GM23338 (cell line): ENCODE measurements around the gene CSTB. TPM values are rescaled to one million over a fixed set of nuclear protein-coding genes. Genes with fewer than 3 reads are reported as not detected.

Experiments used
- ATAC-seq: fragments of 200-7000 bp; cut with Tn5 transposase; 3 replicates; pipeline ENCODE4 v1.9.1; 2020
- DNase-seq: peaks from one replicate; pipeline ENCODE4 v3.0.0-alpha.2; 2015; ENCODE audit warnings: low spot score
- H2AFZ ChIP-seq: fragments of 200-600 bp; sonication (generic); 2 replicates; pipeline ENCODE4 v1.8.0; 2016; ENCODE audit warnings: antibody characterized with exemption, mild to moderate bottlenecking, moderate library complexity
- H3F3A ChIP-seq: fragments of 200-600 bp; sonication (generic); replicated peaks from 2 replicates; pipeline ENCODE4 v1.8.0; 2017; ENCODE audit warnings: antibody characterized with exemption, mixed run types, low read depth
- H3K27ac ChIP-seq: fragments of 200-600 bp; sonication (generic); 2 replicates; pipeline ENCODE4 v1.6.1; 2016; ENCODE audit warnings: low read depth
- H3K27me3 ChIP-seq: fragments of 200-600 bp; sonication (generic); 2 replicates; pipeline ENCODE4 v1.8.0; 2016; ENCODE audit warnings: mild to moderate bottlenecking, mixed run types, moderate library complexity; ENCODE audit not compliant: insufficient read depth
- H3K36me3 ChIP-seq: fragments of 200-600 bp; sonication (generic); 2 replicates; pipeline ENCODE4 v1.8.0; 2016; ENCODE audit warnings: mild to moderate bottlenecking; ENCODE audit not compliant: insufficient read depth
- H3K4me1 ChIP-seq: fragments of 200-600 bp; sonication (generic); 2 replicates; pipeline ENCODE4 v1.8.0; 2016; ENCODE audit warnings: mild to moderate bottlenecking, moderate library complexity; ENCODE audit not compliant: insufficient read depth
- H3K4me2 ChIP-seq: fragments of 200-600 bp; sonication (generic); 2 replicates; pipeline ENCODE4 v1.7.1; 2017; ENCODE audit warnings: mixed run types
- H3K4me3 ChIP-seq: fragments of 200-600 bp; sonication (generic); 2 replicates; pipeline ENCODE4 v1.6.1; 2016; ENCODE audit warnings: mixed run types
- H3K79me2 ChIP-seq: fragments of 200-600 bp; sonication (generic); replicated peaks from 2 replicates; pipeline ENCODE4 v1.8.0; 2017; ENCODE audit warnings: mild to moderate bottlenecking; ENCODE audit not compliant: insufficient read depth
- H3K9me2 ChIP-seq: fragments of 200-600 bp; sonication (generic); 2 replicates; pipeline ENCODE4 v1.8.0; 2017; ENCODE audit not compliant: insufficient read depth
- H4K20me1 ChIP-seq: fragments of 200-600 bp; sonication (generic); replicated peaks from 2 replicates; pipeline ENCODE4 v1.8.0; 2017; ENCODE audit warnings: mild to moderate bottlenecking; ENCODE audit not compliant: insufficient read depth
- H3K27ac Mint-ChIP-seq: 2 replicates; pipeline ENCODE4 v1.8.0; 2020; ENCODE audit warnings: inconsistent platforms, mild to moderate bottlenecking, moderate library complexity, mixed read lengths
- H3K27me3 Mint-ChIP-seq: 3 replicates; pipeline ENCODE4 v1.8.0; 2022; ENCODE audit warnings: low read depth, mild to moderate bottlenecking, moderate library complexity, mixed read lengths, inconsistent platforms; ENCODE audit not compliant: insufficient read depth, poor library complexity
- H3K36me3 Mint-ChIP-seq: 3 replicates; pipeline ENCODE4 v1.8.0; 2021; ENCODE audit warnings: low read depth, mild to moderate bottlenecking, inconsistent platforms, moderate library complexity, mixed read lengths
- H3K4me1 Mint-ChIP-seq: 3 replicates; pipeline ENCODE4 v1.8.0; 2020; ENCODE audit warnings: mild to moderate bottlenecking, inconsistent platforms, mixed read lengths
- H3K4me3 Mint-ChIP-seq: 3 replicates; pipeline ENCODE4 v1.8.0; 2021; ENCODE audit warnings: moderate library complexity, mild to moderate bottlenecking, inconsistent platforms, mixed read lengths
- H3K9me3 Mint-ChIP-seq: 3 replicates; pipeline ENCODE4 v1.8.0; 2020; ENCODE audit warnings: moderate library complexity, mild to moderate bottlenecking, inconsistent platforms, mixed read lengths
- CREB1 ChIP-seq: fragments of 250-450 bp; sonication (Bioruptor Pico); IDR thresholded peaks from 2 replicates; pipeline ENCODE4 v1.5.0; 2020; ENCODE audit warnings: low read depth, mild to moderate bottlenecking, moderate library complexity
- CTCF ChIP-seq, 2 experiments: fragments of 200-600 bp in 1 of 2; sonication (generic) in 1 of 2; conservative IDR thresholded peaks; 2 replicates each; pipeline versions ENCODE4 v1.5.1 to v1.6.1; 2016 to 2017; ENCODE audit warnings: antibody characterized with exemption in 2 of 2, low read depth in 2 of 2, mild to moderate bottlenecking in 2 of 2, moderate library complexity in 1 of 2
- ETS1 ChIP-seq: IDR thresholded peaks from 2 replicates; pipeline ENCODE4 v1.6.1; 2016; ENCODE audit warnings: antibody characterized with exemption
- EZH2 ChIP-seq: fragments of 200-600 bp; sonication (generic); IDR thresholded peaks from one replicate; pipeline ENCODE4 v1.8.0; 2017; ENCODE audit warnings: antibody characterized with exemption, mild to moderate bottlenecking, low read depth; ENCODE audit not compliant: unreplicated experiment
- EZH2phosphoT487 ChIP-seq: fragments of 200-600 bp; sonication (generic); IDR thresholded peaks from one replicate; pipeline ENCODE4 v1.8.1; 2018; ENCODE audit warnings: antibody characterized with exemption; ENCODE audit not compliant: unreplicated experiment
- JUNB ChIP-seq: IDR thresholded peaks from one replicate; pipeline ENCODE4 v1.6.1; 2016; ENCODE audit warnings: antibody characterized with exemption; ENCODE audit not compliant: unreplicated experiment
- NANOG ChIP-seq: IDR thresholded peaks from 2 replicates; pipeline ENCODE4 v1.6.1; 2016; ENCODE audit warnings: antibody characterized with exemption, borderline replicate concordance
- POLR2AphosphoS5 ChIP-seq: IDR thresholded peaks from 2 replicates; pipeline ENCODE4 v1.6.1; 2016; ENCODE audit warnings: antibody characterized with exemption, low read depth
- REST ChIP-seq: IDR thresholded peaks from one replicate; pipeline ENCODE4 v1.6.1; 2018; ENCODE audit warnings: antibody characterized with exemption; ENCODE audit not compliant: unreplicated experiment
- STAT1 ChIP-seq: IDR thresholded peaks from one replicate; pipeline ENCODE4 v1.6.1; 2016; ENCODE audit warnings: antibody characterized with exemption; ENCODE audit not compliant: unreplicated experiment
- ZNF114 ChIP-seq: fragments of 250-450 bp; sonication (Bioruptor Pico); IDR thresholded peaks from 2 replicates; pipeline ENCODE4 v1.5.0; 2020; ENCODE audit warnings: mild to moderate bottlenecking, moderate library complexity
- ZNF331 ChIP-seq: fragments of 250-450 bp; sonication (Bioruptor Pico); IDR thresholded peaks from 2 replicates; pipeline ENCODE4 v1.5.0; 2020; ENCODE audit warnings: low read depth, mild to moderate bottlenecking, moderate library complexity
- polyA plus RNA-seq: library from polyadenylated mRNA; unstranded; fragments of >200 nt; fragmentation: Nextera tagmentation; extraction: Ambion mirVana; gene quantifications from 2 replicates; pipeline ENCODE4 v1.2.1, GENCODE V29; 2016
- total RNA-seq: library from RNA; depleted of rRNA; stranded (reverse); fragments of >200 nt; shearing (Covaris generic); gene quantifications from 2 replicates; pipeline ENCODE4 v1.2.3, GENCODE V29; 2014

Gene CSTB
- total and polyA plus RNA-seq, 2 experiments from 2014 or later, result 10.0 to 142 TPM

GRCh38 chr21:43774163-43774562, 1.9 kb downstream of the CSTB start:
- Histone ChIP-seq H3F3A (peaks cover 11% of the 10 kb centered on the region; the same call in 1 of the 2 replicates), H3K79me2 (peaks cover 16% of the 10 kb centered on the region), H3K4me1 (peaks cover 25% of the 10 kb centered on the region), H3K36me3 (peaks cover 5% of the 10 kb centered on the region), H3K27me3 (no peaks in the 10 kb centered on the region), H3K27ac (no peak overlapping the region), H2AFZ (no peak overlapping the region), H3K9me2 (no peaks in the 10 kb centered on the region), H3K4me3 (no peak overlapping the region), H4K20me1 (no peaks in the 10 kb centered on the region), H3K4me2 (no peak overlapping the region)
- Mint-ChIP-seq H3K9me3 (no peaks in the 10 kb centered on the region; the same call in 2 of the 3 replicates), H3K36me3 (peaks cover 27% of the 10 kb centered on the region), H3K27me3 (peaks cover 24% of the 10 kb centered on the region), H3K4me1 (peaks cover 51% of the 10 kb centered on the region), H3K4me3 (peak overlapping the region; percentile 1; the same call in 1 of the 3 replicates), H3K27ac (no peak overlapping the region)
- no peak for TF ChIP-seq STAT1
- TF ChIP-seq REST, result no peak
- TF ChIP-seq JUNB, result no peak
- no peak for TF ChIP-seq ETS1
- no peak for TF ChIP-seq CREB1 (CRISPR knock-in tag)
- TF ChIP-seq EZH2phosphoT487, result no peak
- TF ChIP-seq ZNF114 (CRISPR knock-in tag), result no peak
- no peak for DNase-seq
- ATAC-seq, result no peak

- no peaks in the 10 kb centered on the region for H3K9me2 ChIP-seq
- DNase-seq (peak; percentile 72), ATAC-seq (no peak)
- peaks cover 5% of the 10 kb centered on the region for H3K36me3 ChIP-seq
- peaks cover 19% of the 10 kb centered on the region for H3K27me3 Mint-ChIP-seq
- H4K20me1 ChIP-seq, result no peaks in the 10 kb centered on the region
- H3K27ac ChIP-seq, result no peak overlapping the region
- peaks cover 6% of the 10 kb centered on the region; the same call in 1 of the 2 replicates for H3F3A ChIP-seq
- H3K4me3 ChIP-seq, result peak overlapping the region; percentile 7; the same call in 1 of the 2 replicates
- peaks cover 31% of the 10 kb centered on the region for H3K4me1 ChIP-seq
- peak overlapping the region; percentile 46; the same call in 2 of the 3 replicates for H3K4me3 Mint-ChIP-seq
- H3K79me2 ChIP-seq, result peaks cover 16% of the 10 kb centered on the region
- H3K36me3 Mint-ChIP-seq, result peaks cover 27% of the 10 kb centered on the region
- H3K9me3 Mint-ChIP-seq, result no peaks in the 10 kb centered on the region; the same call in 2 of the 3 replicates
- H2AFZ ChIP-seq, result no peak overlapping the region
- H3K27ac Mint-ChIP-seq, result peak overlapping the region; percentile 78; the same call in 1 of the 2 replicates
- peak overlapping the region; percentile 42 for H3K4me2 ChIP-seq
- H3K4me1 Mint-ChIP-seq, result peaks cover 57% of the 10 kb centered on the region
- no peaks in the 10 kb centered on the region for H3K27me3 ChIP-seq
- no peak for TF ChIP-seq STAT1
- no peak for TF ChIP-seq EZH2
- TF ChIP-seq EZH2phosphoT487, result no peak
- TF ChIP-seq CREB1 (CRISPR knock-in tag), result no peak
- TF ChIP-seq ETS1, result 0 out of 2 replicates have a peak, but pooled peaks have one; percentile 29
- no peak for TF ChIP-seq CTCF (conservative IDR thresholded peaks at IDR 0.05; ENCODE audit: low read depth in 2 of 2)
- peak; percentile 35; the same call in 1 of the 2 replicates for TF ChIP-seq NANOG
- TF ChIP-seq ZNF114 (CRISPR knock-in tag), result no peak
- TF ChIP-seq REST, result no peak
- no peak for TF ChIP-seq ZNF331
- no peak for TF ChIP-seq POLR2AphosphoS5
These were observed 3.7 kb downstream of the CSTB start for GRCh38 chr21:43772425-43772821.
